Stimulated activated naive CD8-positive, alpha-beta T cell treated with anti-CD3 and anti-CD28 coated beads, Interleukin-15, amount 100 ng/mL, for 72 hours (primary cell): ENCODE results near the gene EIF4EBP3.
A peak's percentile ranks its signal among the peaks of the same experiment; 100 is the strongest.
"Not testable (repeated sequence)": the region's sequence is repeated elsewhere in the genome, so short reads cannot be mapped to it uniquely, and the experiment has no call there.

Experiments used
- ATAC-seq: fragments of 150-1000 bp; cut with Tn5 transposase; 2 replicates; pipeline ENCODE4 v1.10.0; 2021; ENCODE audit warnings: mild to moderate bottlenecking, moderate library complexity
- DNase-seq, 2 donors: peaks; one replicate each; pipeline ENCODE4 v3.0.0; 2021 to 2022
- H3K27ac Mint-ChIP-seq, 2 donors: one replicate each; pipeline ENCODE4 v1.8.0; 2022; ENCODE audit warnings: mild to moderate bottlenecking in 2 of 2, mixed read lengths in 2 of 2, moderate library complexity in 2 of 2
- H3K27me3 Mint-ChIP-seq: one replicate; pipeline ENCODE4 v1.8.0; 2022; ENCODE audit warnings: mixed read lengths
- H3K4me1 Mint-ChIP-seq: one replicate; pipeline ENCODE4 v1.8.0; 2022; ENCODE audit warnings: mild to moderate bottlenecking, mixed read lengths
- H3K4me3 Mint-ChIP-seq, 2 donors: one replicate each; pipeline ENCODE4 v1.8.0; 2022; ENCODE audit warnings: mild to moderate bottlenecking in 2 of 2, mixed read lengths in 2 of 2, moderate library complexity in 1 of 2
- H3K9me3 Mint-ChIP-seq, 2 donors: one replicate each; pipeline ENCODE4 v1.8.0; 2022; ENCODE audit warnings: mixed read lengths in 2 of 2

Gene EIF4EBP3

DNA sequence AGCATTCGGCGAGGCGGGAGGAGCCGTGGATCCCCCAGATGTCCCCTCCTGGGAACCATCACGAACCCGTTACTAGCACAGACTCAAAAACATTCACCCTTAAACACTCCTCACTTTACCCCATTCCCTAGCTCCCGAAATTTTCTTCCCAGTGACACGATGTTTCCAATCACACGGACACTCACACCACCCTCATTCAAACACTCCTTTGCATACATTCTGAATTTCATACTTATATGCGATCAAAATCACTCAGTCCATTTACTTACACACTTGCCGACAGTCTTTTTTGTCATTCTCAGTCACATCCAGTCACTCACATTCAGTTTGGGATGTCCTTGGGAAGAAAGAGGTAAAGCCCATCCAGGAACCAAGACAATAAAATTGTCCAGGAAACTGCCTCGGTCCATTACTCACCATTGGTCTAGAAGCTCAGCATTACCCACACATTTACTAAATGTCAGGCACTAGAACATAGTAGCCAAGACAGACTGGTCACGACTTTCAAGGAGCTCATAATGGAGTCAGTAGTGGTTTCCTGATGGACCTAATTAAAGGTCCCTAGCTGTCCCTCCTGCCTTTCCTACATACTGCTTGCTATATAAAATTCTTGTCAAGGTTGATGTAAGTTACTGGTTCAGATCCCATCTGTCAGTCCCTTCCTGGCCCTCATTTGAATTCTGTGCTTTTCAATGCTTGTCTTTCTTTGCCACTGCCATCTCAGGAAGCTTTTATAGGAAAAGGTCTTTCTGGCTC lies 17.7 kb downstream of the EIF4EBP3 start:
- Mint-ChIP-seq H3K27me3 (no peaks in the 10 kb centered on the region), H3K4me3 (peak overlapping the region; percentile 91 to 98), H3K4me1 (peaks cover 69% of the 10 kb centered on the region), H3K9me3 (no peaks in the 10 kb centered on the region), H3K27ac (peak overlapping the region; percentile 96 to 99)
- ATAC-seq (peak; percentile 6), DNase-seq (no peak)

DNA sequence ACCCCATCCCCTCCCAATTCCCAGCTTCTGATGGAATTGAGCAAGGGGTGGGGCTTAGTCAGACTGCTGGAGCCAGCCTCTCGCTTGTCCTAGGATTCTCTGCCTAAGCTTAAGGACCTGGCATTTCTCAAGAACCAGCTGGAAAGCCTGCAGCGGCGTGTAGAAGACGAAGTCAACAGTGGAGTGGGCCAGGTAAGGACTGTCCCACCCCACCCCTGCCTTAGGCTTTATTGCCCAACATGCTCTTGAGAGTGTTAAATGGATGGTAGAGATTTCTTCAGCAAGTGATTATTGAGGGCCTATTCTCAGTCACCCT lies 18.3 kb downstream of the EIF4EBP3 start:
- no peaks in the 10 kb centered on the region for H3K27me3 Mint-ChIP-seq
- H3K9me3 Mint-ChIP-seq = no peaks in the 10 kb centered on the region
- peaks cover 72% of the 10 kb centered on the region for H3K4me1 Mint-ChIP-seq
- DNase-seq = no peak
- peak overlapping the region; percentile 96 to 99 for H3K27ac Mint-ChIP-seq
- peak overlapping the region; percentile 91 to 98 for H3K4me3 Mint-ChIP-seq
- no peak for ATAC-seq

DNA sequence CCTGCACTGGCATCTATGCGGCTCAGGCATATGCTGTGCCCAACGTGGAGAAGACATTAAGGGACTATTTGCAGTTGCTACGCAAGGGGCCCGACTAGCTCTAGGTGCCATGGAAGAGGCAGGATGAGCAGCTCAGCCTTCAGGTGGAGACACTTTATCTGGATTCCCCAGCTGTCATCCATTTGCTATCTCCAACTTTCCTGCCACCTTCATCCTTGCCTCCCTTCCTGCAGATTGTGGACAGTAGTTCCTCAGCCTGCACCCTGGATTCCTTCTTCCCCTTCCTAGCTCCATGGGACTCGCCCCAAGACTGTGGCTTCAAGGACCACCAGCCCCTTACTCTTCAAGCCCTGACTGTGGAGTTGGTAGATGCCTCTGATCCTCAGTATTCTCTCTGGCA lies 19.2 kb downstream of the EIF4EBP3 start:
- H3K4me1 Mint-ChIP-seq = peaks cover 72% of the 10 kb centered on the region
- peak overlapping the region in 1 of 2 donors; percentile 5 for H3K4me3 Mint-ChIP-seq
- no peaks in the 10 kb centered on the region for H3K9me3 Mint-ChIP-seq
- peak overlapping the region in 1 of 2 donors; percentile 35 for H3K27ac Mint-ChIP-seq
- DNase-seq (no peak), ATAC-seq (no peak)
- no peaks in the 10 kb centered on the region for H3K27me3 Mint-ChIP-seq

DNA sequence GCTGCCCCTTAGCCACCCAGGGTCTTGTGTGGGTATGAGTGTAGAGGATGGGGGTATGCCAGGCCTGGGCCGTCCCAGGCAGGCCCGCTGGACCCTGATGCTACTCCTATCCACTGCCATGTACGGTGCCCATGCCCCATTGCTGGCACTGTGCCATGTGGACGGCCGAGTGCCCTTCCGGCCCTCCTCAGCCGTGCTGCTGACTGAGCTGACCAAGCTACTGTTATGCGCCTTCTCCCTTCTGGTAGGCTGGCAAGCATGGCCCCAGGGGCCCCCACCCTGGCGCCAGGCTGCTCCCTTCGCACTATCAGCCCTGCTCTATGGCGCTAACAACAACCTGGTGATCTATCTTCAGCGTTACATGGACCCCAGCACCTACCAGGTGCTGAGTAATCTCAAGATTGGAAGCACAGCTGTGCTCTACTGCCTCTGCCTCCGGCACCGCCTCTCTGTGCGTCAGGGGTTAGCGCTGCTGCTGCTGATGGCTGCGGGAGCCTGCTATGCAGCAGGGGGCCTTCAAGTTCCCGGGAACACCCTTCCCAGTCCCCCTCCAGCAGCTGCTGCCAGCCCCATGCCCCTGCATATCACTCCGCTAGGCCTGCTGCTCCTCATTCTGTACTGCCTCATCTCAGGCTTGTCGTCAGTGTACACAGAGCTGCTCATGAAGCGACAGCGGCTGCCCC lies 19.8 kb downstream of the EIF4EBP3 start:
- DNase-seq (no peak), ATAC-seq (no peak)
- no peaks in the 10 kb centered on the region for H3K9me3 Mint-ChIP-seq
- no peaks in the 10 kb centered on the region for H3K27me3 Mint-ChIP-seq
- peak overlapping the region in 1 of 2 donors; percentile 83 for H3K27ac Mint-ChIP-seq
- peak overlapping the region; percentile 2 to 11 for H3K4me3 Mint-ChIP-seq
- peaks cover 72% of the 10 kb centered on the region for H3K4me1 Mint-ChIP-seq

DNA sequence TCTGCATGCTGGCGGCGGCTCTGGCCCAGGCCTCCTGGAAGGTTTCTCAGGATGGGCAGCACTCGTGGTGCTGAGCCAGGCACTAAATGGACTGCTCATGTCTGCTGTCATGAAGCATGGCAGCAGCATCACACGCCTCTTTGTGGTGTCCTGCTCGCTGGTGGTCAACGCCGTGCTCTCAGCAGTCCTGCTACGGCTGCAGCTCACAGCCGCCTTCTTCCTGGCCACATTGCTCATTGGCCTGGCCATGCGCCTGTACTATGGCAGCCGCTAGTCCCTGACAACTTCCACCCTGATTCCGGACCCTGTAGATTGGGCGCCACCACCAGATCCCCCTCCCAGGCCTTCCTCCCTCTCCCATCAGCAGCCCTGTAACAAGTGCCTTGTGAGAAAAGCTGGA lies 20.4 kb downstream of the EIF4EBP3 start:
- no peak for ATAC-seq
- peaks cover 66% of the 10 kb centered on the region for H3K4me1 Mint-ChIP-seq
- peak overlapping the region in 1 of 2 donors; percentile 83 for H3K27ac Mint-ChIP-seq
- DNase-seq = no peak
- peak overlapping the region; percentile 2 to 11 for H3K4me3 Mint-ChIP-seq
- H3K27me3 Mint-ChIP-seq = no peaks in the 10 kb centered on the region
- no peaks in the 10 kb centered on the region for H3K9me3 Mint-ChIP-seq

DNA sequence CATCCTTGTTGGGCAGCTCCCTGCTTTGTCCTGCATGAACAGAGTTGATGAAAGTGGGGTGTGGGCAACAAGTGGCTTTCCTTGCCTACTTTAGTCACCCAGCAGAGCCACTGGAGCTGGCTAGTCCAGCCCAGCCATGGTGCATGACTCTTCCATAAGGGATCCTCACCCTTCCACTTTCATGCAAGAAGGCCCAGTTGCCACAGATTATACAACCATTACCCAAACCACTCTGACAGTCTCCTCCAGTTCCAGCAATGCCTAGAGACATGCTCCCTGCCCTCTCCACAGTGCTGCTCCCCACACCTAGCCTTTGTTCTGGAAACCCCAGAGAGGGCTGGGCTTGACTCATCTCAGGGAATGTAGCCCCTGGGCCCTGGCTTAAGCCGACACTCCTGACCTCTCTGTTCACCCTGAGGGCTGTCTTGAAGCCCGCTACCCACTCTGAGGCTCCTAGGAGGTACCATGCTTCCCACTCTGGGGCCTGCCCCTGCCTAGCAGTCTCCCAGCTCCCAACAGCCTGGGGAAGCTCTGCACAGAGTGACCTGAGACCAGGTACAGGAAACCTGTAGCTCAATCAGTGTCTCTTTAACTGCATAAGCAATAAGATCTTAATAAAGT lies 21.1 kb downstream of the EIF4EBP3 start:
- ATAC-seq (no peak), DNase-seq (no peak)
- Mint-ChIP-seq H3K4me3 (peak overlapping the region; percentile 60 to 71), H3K9me3 (no peaks in the 10 kb centered on the region), H3K4me1 (peaks cover 59% of the 10 kb centered on the region), H3K27ac (peak overlapping the region; percentile 96 to 97), H3K27me3 (no peaks in the 10 kb centered on the region)

DNA sequence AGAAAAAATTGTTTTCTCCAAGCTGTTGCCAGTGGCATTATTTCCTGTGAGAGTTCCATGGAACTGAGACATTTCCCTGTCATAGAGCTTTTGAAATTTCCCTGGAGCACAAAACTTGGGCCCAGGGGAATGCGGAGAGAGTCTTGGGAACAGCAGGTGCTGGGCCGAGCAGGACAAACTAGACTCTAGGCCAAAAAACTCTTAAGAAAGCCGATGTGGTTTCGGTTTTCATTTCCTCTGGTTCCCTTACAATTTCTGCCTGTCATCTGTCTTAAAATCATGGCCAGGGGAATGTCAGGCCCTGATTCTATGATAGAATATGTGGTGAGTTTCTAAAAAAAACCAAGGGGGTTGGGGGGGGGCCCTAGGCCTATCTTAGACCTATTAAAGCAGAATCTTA lies 21.7 kb downstream of the EIF4EBP3 start:
- peak overlapping the region; percentile 60 to 71 for H3K4me3 Mint-ChIP-seq
- no peak for DNase-seq
- H3K27me3 Mint-ChIP-seq = no peaks in the 10 kb centered on the region
- peaks cover 53% of the 10 kb centered on the region for H3K4me1 Mint-ChIP-seq
- peak overlapping the region; percentile 96 to 97 for H3K27ac Mint-ChIP-seq
- no peaks in the 10 kb centered on the region for H3K9me3 Mint-ChIP-seq
- no peak for ATAC-seq

DNA sequence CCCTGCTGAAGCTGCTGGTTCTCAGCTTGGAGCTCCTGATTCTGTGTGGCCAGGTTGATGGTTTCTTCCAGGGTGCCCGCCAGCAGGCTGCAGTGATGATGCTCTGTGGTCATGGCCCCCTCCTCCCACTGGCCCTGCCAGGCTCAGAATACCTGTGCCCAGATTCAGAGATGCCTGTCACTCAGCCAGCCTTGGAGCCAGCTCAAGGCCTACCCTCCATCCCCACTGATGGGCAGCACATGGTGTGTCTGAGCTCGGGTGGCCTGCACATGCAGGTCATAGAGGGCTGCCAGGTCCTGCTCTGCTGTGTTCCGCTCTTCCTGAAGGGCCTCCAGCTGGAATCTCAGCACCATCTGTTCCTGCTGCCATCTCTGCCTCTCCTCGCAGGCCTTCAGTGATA lies 22.6 kb downstream of the EIF4EBP3 start:
- no peak for DNase-seq
- no peak for ATAC-seq
- no peaks in the 10 kb centered on the region for H3K9me3 Mint-ChIP-seq
- peaks cover 50% of the 10 kb centered on the region for H3K4me1 Mint-ChIP-seq
- H3K27ac Mint-ChIP-seq = peak overlapping the region; percentile 59 to 93
- no peak overlapping the region for H3K4me3 Mint-ChIP-seq
- H3K27me3 Mint-ChIP-seq = no peaks in the 10 kb centered on the region

DNA sequence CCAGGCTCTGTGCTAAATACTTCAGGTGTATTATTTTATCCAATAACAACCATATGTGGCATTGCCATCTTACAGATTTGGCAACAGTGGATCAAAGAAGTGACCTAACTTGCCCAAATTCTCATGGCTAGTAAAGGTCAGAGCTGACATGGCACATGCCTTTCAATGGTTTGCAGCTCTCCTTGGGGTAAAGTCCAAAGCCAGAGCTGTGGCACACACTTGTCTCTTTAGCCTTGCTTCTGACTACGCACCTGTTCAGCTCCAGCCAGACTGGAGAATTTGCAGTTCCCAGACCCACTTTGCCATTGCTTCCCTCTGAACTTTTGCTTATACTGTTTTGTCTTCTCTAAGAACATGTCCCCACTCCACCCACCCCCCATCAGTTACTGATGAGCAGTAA lies 23.0 kb downstream of the EIF4EBP3 start:
- DNase-seq (no peak), ATAC-seq (no peak)
- Mint-ChIP-seq H3K27ac (peak overlapping the region; percentile 59 to 93), H3K4me3 (no peak overlapping the region), H3K4me1 (peaks cover 49% of the 10 kb centered on the region), H3K27me3 (no peaks in the 10 kb centered on the region), H3K9me3 (no peaks in the 10 kb centered on the region)

DNA sequence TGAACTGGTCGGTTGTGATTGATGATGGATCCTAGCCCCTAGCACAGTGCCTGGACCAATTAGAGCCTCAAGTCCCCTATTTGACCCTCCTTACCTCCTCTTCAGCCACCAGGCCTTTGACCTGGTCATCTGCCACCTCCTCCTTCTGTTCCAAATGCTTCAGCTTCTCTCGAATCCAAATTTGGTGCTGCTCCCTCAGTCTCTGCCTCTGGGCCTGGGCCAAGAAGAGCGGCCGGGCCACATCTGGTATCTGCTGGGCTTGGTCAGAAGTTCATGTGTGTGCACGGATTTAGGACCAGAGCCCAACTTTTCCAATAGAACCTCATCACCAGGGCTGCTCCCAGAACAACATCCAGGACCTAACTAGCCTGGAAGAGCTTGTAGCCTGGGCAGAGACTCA lies 23.6 kb downstream of the EIF4EBP3 start:
- Mint-ChIP-seq H3K27me3 (no peaks in the 10 kb centered on the region), H3K9me3 (no peaks in the 10 kb centered on the region), H3K4me1 (peaks cover 43% of the 10 kb centered on the region), H3K4me3 (no peak overlapping the region), H3K27ac (peak overlapping the region in 1 of 2 donors; percentile 82)
- DNase-seq (no peak), ATAC-seq (no peak)

DNA sequence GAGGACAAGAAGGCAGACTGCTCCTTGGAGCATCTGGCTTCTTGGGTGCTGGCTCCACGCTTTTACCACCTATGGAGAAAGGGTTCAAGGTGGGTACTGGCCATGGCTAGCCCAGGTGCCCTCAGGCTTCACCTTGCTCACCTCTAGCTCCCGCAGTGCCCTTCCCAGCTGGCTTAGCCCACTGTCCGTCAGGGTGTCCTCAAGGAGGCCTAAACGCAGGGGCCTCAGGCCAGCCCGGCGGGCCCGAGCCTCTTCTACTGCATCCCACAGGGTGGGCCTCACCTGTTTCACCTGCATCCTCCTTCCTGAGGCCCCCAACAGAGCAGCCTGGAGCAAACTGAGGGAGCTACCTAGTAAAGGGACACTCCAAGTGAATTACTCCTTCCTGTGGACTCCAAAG lies 26.2 kb downstream of the EIF4EBP3 start:
- no peak overlapping the region for H3K27ac Mint-ChIP-seq

DNA sequence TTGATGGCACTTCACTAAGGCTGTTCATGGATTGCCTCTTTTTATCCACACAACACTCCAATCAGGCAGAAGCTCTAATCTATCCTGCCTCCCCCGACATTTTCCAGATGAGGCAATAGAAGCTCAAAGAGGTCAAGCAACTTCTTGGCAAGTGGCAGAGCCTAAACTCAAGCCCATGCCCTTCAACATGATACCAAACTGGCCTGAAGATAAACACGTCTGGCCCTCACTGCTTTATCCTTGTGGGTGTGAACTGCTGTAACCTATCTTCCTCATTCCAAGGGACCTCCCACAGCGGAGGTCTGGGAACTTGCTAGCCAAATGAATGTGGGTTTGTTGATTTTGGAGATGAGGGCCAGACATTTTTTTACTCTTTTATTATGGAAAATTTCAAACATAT lies 26.7 kb downstream of the EIF4EBP3 start:
- H3K27ac Mint-ChIP-seq = no peak overlapping the region
- ATAC-seq = no peak
- H3K27me3 Mint-ChIP-seq = no peaks in the 10 kb centered on the region
- peaks cover 12% of the 10 kb centered on the region for H3K4me1 Mint-ChIP-seq
- no peak for DNase-seq
- H3K9me3 Mint-ChIP-seq = no peaks in the 10 kb centered on the region
- H3K4me3 Mint-ChIP-seq = no peak overlapping the region

More for the DNA sequence above, 26.2 kb downstream of the EIF4EBP3 start:
- Mint-ChIP-seq H3K27me3 (no peaks in the 10 kb centered on the region), H3K9me3 (no peaks in the 10 kb centered on the region), H3K4me1 (peaks cover 17% of the 10 kb centered on the region), H3K4me3 (no peak overlapping the region)
- ATAC-seq (no peak), DNase-seq (no peak)

DNA sequence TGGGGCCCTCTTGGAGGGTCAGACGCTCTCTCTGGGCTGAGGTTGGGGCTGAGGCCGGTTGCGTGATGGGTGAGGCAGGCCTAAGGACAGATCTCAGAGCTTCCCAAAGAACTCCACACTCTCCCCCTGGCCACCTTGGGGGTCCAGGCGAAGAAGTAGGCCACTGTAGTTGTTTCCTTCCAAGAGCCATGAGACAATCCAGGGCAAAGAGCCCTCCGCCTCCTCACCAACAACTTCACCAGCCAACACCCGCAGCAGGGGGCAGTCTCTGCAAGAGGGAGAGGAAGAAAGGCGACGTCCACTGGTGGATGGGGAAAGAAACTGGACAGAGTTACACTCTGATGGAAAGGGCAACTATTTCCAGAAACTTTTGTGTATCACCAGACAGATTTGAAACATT lies 27.8 kb downstream of the EIF4EBP3 start:
- Mint-ChIP-seq H3K4me3 (no peak overlapping the region), H3K9me3 (no peaks in the 10 kb centered on the region), H3K27me3 (no peaks in the 10 kb centered on the region), H3K27ac (no peak overlapping the region), H3K4me1 (peaks cover 2% of the 10 kb centered on the region)
- no peak for ATAC-seq
- no peak for DNase-seq

DNA sequence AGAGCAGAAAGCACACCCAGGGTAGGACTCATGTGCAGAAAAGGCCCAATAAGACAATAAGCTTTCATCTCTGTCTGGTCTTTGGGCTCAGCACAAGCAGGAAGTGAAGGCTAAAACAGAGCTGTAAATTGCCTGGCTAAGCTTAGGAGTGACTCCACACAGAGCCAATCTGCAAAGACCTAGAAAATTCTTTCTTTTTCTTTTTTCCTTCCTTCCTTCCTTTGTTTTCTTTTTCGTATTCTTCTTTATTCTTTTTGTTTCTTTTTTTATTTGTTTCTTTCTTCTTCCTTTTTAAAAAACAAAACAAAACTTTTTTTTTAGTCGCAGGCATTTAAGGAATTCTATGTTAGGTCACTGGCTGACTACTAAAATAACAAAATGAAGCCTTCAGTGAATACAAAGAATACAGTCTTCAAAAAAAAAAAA lies 29.3 kb downstream of the EIF4EBP3 start:
- Mint-ChIP-seq H3K9me3 (no peaks in the 10 kb centered on the region), H3K4me3 (no peak overlapping the region), H3K27me3 (no peaks in the 10 kb centered on the region), H3K4me1 (no peaks in the 10 kb centered on the region), H3K27ac (peak overlapping the region in 1 of 2 donors; percentile 19)
- no peak for ATAC-seq
- no peak for DNase-seq

DNA sequence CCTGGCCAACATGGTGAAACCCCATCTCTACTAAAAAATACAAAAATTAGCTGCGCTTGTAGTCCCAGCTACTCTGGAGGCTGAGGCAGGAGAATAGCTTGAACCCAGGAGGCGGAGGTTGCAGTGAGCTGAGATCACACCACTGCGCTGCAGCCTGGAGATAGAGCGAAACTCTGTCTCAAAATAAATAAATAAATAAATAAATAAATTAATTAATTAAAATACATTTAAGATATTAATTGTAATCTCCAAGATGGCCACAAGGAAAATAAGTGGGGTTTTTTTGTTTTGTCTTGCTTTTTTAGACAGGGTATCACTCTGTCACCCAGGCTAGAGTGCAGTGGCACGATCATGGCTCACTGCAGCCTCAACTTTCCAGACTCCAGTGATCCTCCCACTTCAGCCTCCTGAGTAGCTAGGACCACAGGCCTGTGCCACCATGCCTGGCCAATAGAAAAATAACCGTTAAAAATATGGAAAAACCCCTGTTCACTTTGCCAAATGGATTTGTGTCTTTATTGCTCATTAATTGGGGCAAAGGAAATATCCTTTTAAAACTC lies 31.8 kb downstream of the EIF4EBP3 start:
- H3K9me3 Mint-ChIP-seq, H3K4me3 Mint-ChIP-seq, ATAC-seq, H3K4me1 Mint-ChIP-seq, DNase-seq, H3K27me3 Mint-ChIP-seq, H3K27ac Mint-ChIP-seq: not testable (repeated sequence)

DNA sequence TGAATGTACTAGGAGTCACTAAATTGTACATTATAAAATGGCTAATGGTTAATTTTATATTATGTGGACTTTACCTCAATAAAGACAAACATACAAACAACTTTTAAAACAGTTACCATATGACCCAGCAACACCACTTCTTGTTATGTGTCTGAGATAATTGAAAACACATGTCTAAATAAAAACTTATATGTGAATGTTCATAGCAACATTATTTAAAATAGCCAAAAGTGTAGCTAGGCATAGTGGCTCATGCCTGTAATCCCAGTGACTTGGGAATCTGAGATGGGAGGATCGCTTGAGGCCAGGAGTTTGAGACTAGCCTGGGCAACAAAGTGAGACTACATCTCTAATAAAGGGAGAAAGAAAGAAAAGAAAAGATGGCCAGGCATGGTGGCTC lies 40.0 kb downstream of the EIF4EBP3 start:
- no peak for DNase-seq
- no peak for ATAC-seq
- Mint-ChIP-seq H3K4me1 (no peaks in the 10 kb centered on the region), H3K27ac (no peak overlapping the region), H3K9me3 (no peaks in the 10 kb centered on the region), H3K27me3 (peaks cover 8% of the 10 kb centered on the region), H3K4me3 (no peak overlapping the region)
